Measurements from ENCODE around the gene RIMS1.

The RIMS1 gene

GRCh38 chr6:72083976-72084375 is 197.6 kb downstream of the RIMS1 start:
- DNase-seq: no peak

GRCh38 chr6:72084992-72085569 is 198.7 kb downstream of the RIMS1 start:
- peak in 1 of 51 donors; percentile 25 for DNase-seq

GRCh38 chr6:72094506-72094905 is 208.2 kb downstream of the RIMS1 start:
- DNase-seq: no peak

GRCh38 chr6:72102561-72102960 is 216.2 kb downstream of the RIMS1 start:
- no peak for DNase-seq

GRCh38 chr6:72111611-72112010 is 225.3 kb downstream of the RIMS1 start:
- no peak for DNase-seq

GRCh38 chr6:72130327-72130726 is 244.0 kb downstream of the RIMS1 start:
- DNase-seq: no peak

GRCh38 chr6:72132427-72132826 is 246.1 kb downstream of the RIMS1 start:
- DNase-seq: no peak

- DNase-seq: no peak
These were observed 246.5 kb downstream of the RIMS1 start for GRCh38 chr6:72132851-72133250.

GRCh38 chr6:72133324-72133723 is 247.0 kb downstream of the RIMS1 start:
- no peak for DNase-seq

- no peak for DNase-seq
These were observed 254.4 kb downstream of the RIMS1 start for GRCh38 chr6:72140795-72141194.

GRCh38 chr6:72149715-72150114 is 263.4 kb downstream of the RIMS1 start:
- DNase-seq: no peak

GRCh38 chr6:72151742-72152141 is 265.4 kb downstream of the RIMS1 start:
- no peak for DNase-seq

GRCh38 chr6:72175916-72176315 is 289.6 kb downstream of the RIMS1 start:
- no peak for DNase-seq

- peak in 31 of 51 donors; percentile 1 to 53 (median 23) for DNase-seq
These were observed 296.2 kb downstream of the RIMS1 start for GRCh38 chr6:72182337-72183246.

- no peak for DNase-seq
These were observed 317.6 kb downstream of the RIMS1 start for GRCh38 chr6:72203983-72204382.

GRCh38 chr6:72205500-72205899 is 319.1 kb downstream of the RIMS1 start:
- no peak for DNase-seq

GRCh38 chr6:72206606-72207005 is 320.3 kb downstream of the RIMS1 start:
- DNase-seq: no peak

GRCh38 chr6:72212686-72213085 is 326.3 kb downstream of the RIMS1 start:
- DNase-seq: no peak

- no peak for DNase-seq
These were observed 327.3 kb downstream of the RIMS1 start for GRCh38 chr6:72213654-72214053.

- peak in 1 of 51 donors; percentile 4 for DNase-seq
These were observed 330.1 kb downstream of the RIMS1 start for GRCh38 chr6:72216222-72217068.

GRCh38 chr6:72217626-72218025 is 331.3 kb downstream of the RIMS1 start:
- no peak for DNase-seq

- peak in 14 of 51 donors; percentile 0 to 41 (median 4) for DNase-seq
These were observed 331.8 kb downstream of the RIMS1 start for GRCh38 chr6:72218125-72218524.

All from hypothalamus (tissue), 51 donors.